Fibroblast of lung (primary cell): ENCODE data around the gene APBA2. TPM values are rescaled to one million over a fixed set of nuclear protein-coding genes. Genes with fewer than 3 reads are reported as not detected.

Source experiments
- DNase-seq, 2 donors: peaks; one replicate each; pipeline versions ENCODE4 v3.0.0 to v3.0.0-alpha.2; 2010; ENCODE audit warnings: low read depth in 2 of 2
- H2AFZ ChIP-seq: 2 replicates; pipeline ENCODE4 v1.5.1; 2012; ENCODE audit warnings: low read length, control low read depth, inconsistent platforms
- H3K27ac ChIP-seq: 2 replicates; pipeline ENCODE4 v1.5.1; 2011; ENCODE audit warnings: low read length, control low read depth; ENCODE audit not compliant: insufficient read depth
- H3K27me3 ChIP-seq: 2 replicates; pipeline ENCODE4 v1.5.1; 2011; ENCODE audit warnings: mild to moderate bottlenecking, low read length; ENCODE audit not compliant: control insufficient read depth, insufficient read depth
- H3K36me3 ChIP-seq: 2 replicates; pipeline ENCODE4 v1.5.1; 2011; ENCODE audit warnings: low read length; ENCODE audit not compliant: control insufficient read depth, insufficient read depth
- H3K4me1 ChIP-seq: 2 replicates; pipeline ENCODE4 v1.5.1; 2011; ENCODE audit warnings: low read length; ENCODE audit not compliant: control insufficient read depth, insufficient read depth; ENCODE audit errors: extremely low read depth
- H3K4me2 ChIP-seq: 2 replicates; pipeline ENCODE4 v1.5.1; 2011; ENCODE audit warnings: low read length, control low read depth; ENCODE audit not compliant: insufficient read depth; ENCODE audit errors: extremely low read depth
- H3K4me3 ChIP-seq, 4 experiments: fragments of 200-600 bp in 1 of 4; sonication (generic) in 1 of 4; replicated peaks in 1 of 4; 2 replicates each; pipeline ENCODE4 v1.5.1; 2011 to 2016; ENCODE audit warnings: low read length in 4 of 4, low read depth in 3 of 4, mild to moderate bottlenecking in 3 of 4, control low read depth in 2 of 4, inconsistent platforms in 1 of 4, mixed read lengths in 1 of 4; ENCODE audit not compliant: insufficient read depth in 1 of 4; ENCODE audit errors: control extremely low read depth in 1 of 4
- H3K79me2 ChIP-seq: 2 replicates; pipeline ENCODE4 v1.5.1; 2012; ENCODE audit warnings: mild to moderate bottlenecking, low read length, inconsistent platforms; ENCODE audit not compliant: control insufficient read depth, insufficient read depth
- H3K9ac ChIP-seq: 2 replicates; pipeline ENCODE4 v1.5.1; 2011; ENCODE audit warnings: mild to moderate bottlenecking, low read length, control low read depth; ENCODE audit not compliant: insufficient read depth
- H3K9me3 ChIP-seq: 2 replicates; pipeline ENCODE4 v1.5.1; 2012; ENCODE audit warnings: low read depth, low read length; ENCODE audit not compliant: control insufficient read depth, insufficient read depth
- H4K20me1 ChIP-seq: 2 replicates; pipeline ENCODE4 v1.5.1; 2011; ENCODE audit warnings: low read length; ENCODE audit not compliant: control insufficient read depth, insufficient read depth; ENCODE audit errors: extremely low read depth
- EZH2 ChIP-seq: IDR thresholded peaks from 2 replicates; pipeline ENCODE4 v1.5.1; 2012; ENCODE audit warnings: low read length, control low read depth, mild to moderate bottlenecking; ENCODE audit errors: missing control alignments
- polyA plus RNA-seq, 2 donors: library from polyadenylated mRNA; depleted of rRNA in 1 of 2; stranded (reverse) in 1 of 2; unstranded in 1 of 2; fragments of >200 nt; gene quantifications; 2 replicates each; pipeline ENCODE4 v1.2.1, GENCODE V29; 2011 to 2012; ENCODE audit warnings: missing spikeins in 1 of 2
- total RNA-seq: library from RNA; depleted of rRNA; stranded (reverse); fragments of >200 nt; gene quantifications from 2 replicates; pipeline ENCODE4 v1.2.1, GENCODE V29; 2014
- TF ChIP-seq, protein P1 (sequence below), 2 donors: IDR thresholded peaks in 1 of 2; conservative IDR thresholded peaks in 1 of 2; 1 replicate in 1 of 2; 2 replicates in 1 of 2; pipeline ENCODE4 v1.5.1; 2011 to 2012; ENCODE audit warnings: low read length in 2 of 2, control low read depth in 1 of 2, inconsistent platforms in 1 of 2, low read depth in 1 of 2, mild to moderate bottlenecking in 1 of 2

APBA2 gene
- total and polyA plus RNA-seq, 2 donors (not counting 1 experiment from before 2014, with no cell fraction given), result 9.5 to 20.3 TPM

DNA sequence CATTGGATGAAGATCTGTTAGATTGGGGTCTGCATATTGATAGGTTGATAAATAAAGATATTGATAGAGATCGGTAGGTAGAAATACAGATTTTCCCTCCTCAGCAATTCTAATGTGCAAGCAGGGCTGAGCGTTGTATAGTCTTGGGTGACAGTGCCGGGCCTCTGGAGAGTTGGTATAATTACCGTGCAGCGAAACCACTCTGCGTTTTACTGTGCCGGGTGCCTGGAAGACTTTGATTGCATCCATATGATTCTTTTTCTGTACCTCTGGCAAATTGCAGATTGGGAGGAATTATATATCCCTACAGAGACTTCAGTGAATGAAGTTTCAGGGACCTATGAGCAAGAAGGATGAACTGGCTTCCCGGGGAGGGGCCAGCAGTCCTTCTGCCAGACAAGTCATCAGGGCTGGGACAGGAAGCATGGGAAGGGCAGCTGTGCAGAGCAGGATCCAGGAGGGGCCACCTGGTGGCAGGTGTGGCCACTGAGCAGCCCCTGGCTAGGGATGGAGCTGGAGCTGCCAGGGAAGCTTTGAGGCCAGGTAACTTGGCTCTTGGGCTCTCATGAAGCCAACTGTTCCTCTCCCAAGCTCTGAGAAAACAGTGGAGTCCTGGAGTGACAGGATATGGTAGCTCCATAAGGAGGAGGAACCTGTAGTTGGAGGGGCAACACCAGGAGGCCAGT lies 132.5 kb downstream of the APBA2 start:
- Histone ChIP-seq H3K27ac (no peak overlapping the region), H2AFZ (no peak overlapping the region), H3K79me2 (no peaks in the 10 kb centered on the region), H3K27me3 (no peaks in the 10 kb centered on the region), H3K4me1 (no peaks in the 10 kb centered on the region), H4K20me1 (no peaks in the 10 kb centered on the region), H3K9ac (no peak overlapping the region), H3K36me3 (no peaks in the 10 kb centered on the region), H3K9me3 (no peaks in the 10 kb centered on the region), H3K4me3 (no peak overlapping the region), H3K4me2 (no peak overlapping the region)
- TF ChIP-seq EZH2, result no peak
- TF ChIP-seq, protein P1, sequence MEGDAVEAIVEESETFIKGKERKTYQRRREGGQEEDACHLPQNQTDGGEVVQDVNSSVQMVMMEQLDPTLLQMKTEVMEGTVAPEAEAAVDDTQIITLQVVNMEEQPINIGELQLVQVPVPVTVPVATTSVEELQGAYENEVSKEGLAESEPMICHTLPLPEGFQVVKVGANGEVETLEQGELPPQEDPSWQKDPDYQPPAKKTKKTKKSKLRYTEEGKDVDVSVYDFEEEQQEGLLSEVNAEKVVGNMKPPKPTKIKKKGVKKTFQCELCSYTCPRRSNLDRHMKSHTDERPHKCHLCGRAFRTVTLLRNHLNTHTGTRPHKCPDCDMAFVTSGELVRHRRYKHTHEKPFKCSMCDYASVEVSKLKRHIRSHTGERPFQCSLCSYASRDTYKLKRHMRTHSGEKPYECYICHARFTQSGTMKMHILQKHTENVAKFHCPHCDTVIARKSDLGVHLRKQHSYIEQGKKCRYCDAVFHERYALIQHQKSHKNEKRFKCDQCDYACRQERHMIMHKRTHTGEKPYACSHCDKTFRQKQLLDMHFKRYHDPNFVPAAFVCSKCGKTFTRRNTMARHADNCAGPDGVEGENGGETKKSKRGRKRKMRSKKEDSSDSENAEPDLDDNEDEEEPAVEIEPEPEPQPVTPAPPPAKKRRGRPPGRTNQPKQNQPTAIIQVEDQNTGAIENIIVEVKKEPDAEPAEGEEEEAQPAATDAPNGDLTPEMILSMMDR (conservative IDR thresholded peaks at IDR 0.05 in 1 of 2, IDR thresholded peaks at IDR 0.05 in 1 of 2; ENCODE audit: low read depth in 1 of 2, low read length in 2 of 2), result no peak
- no peak for DNase-seq

DNA sequence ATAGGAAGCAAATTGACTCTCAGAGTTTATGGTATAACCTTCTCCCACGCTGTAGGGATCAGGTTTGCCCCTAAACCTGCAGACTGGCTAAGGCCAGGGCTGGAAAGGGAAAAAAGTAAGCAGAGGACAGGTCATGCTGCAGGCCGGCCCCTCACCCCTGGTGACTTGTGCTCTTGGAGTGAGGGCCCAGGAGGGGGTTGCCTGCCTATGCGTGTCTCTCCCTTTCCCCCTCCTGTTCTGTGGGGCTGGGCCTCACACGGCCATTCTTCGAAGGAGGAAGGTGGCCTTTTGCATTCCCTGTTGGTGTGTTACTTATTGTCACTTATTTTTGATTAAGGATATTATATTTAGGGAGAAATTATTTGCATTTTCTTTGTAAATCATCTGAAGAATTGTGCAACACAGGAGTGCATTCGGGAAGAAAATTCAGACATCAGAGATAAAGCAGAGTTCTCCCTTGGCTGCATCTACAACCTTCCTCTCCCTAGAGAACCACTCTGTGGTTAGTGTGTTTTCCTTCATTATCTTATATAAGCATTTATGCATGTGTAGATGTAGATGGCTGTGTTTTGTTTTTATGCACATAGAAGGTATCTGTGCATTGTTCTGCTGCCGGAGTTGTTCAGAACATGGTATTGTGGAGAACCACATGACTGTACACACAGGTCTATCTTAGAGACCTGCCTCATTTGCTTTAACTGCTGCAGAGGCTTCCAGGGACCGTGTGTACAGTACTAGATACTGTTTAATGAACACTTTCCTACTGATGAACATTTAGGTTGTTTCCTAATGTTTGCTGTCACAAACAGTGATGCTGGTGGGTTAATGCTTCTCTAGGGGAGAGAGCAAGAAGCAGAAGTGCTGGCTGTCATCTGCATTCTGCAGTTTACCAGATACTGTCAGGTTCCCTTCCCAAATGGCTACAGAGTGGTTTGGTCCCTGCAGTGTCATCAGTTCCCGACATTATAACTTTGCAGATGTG lies 133.5 kb downstream of the APBA2 start:
- Histone ChIP-seq H3K4me1 (no peaks in the 10 kb centered on the region), H3K27me3 (no peaks in the 10 kb centered on the region), H2AFZ (no peak overlapping the region), H3K36me3 (no peaks in the 10 kb centered on the region), H3K79me2 (no peaks in the 10 kb centered on the region), H4K20me1 (no peaks in the 10 kb centered on the region), H3K9ac (no peak overlapping the region), H3K4me3 (no peak overlapping the region), H3K27ac (no peak overlapping the region), H3K9me3 (no peaks in the 10 kb centered on the region), H3K4me2 (no peak overlapping the region)
- DNase-seq, result no peak
- no peak for TF ChIP-seq EZH2
- TF ChIP-seq, protein P1 (conservative IDR thresholded peaks at IDR 0.05 in 1 of 2, IDR thresholded peaks at IDR 0.05 in 1 of 2; ENCODE audit: low read depth in 1 of 2, low read length in 2 of 2), result no peak

DNA sequence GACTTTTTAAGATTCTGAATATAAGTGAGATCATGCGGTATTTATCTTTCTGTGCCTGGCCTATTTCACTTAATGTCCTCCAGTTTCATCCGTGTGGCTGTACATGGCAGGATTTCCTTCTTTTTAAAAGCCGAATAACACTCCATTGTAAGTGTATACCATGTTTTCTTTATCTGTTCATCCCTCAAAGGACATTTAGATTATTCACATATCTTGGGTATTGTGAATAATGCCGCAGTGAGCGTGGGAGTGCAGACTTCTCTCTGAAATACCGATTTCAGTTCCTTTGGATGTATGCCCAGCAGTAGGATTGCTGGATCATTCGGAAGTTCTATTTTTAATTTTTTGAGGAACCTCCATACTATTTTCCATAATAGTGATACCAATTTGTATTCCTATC lies 136.1 kb downstream of the APBA2 start:
- H3K4me3 ChIP-seq, result no peak overlapping the region
- DNase-seq, result peak in 1 of 2 donors; percentile 91
- no peaks in the 10 kb centered on the region for H4K20me1 ChIP-seq
- no peaks in the 10 kb centered on the region for H3K36me3 ChIP-seq
- TF ChIP-seq, protein P1 (conservative IDR thresholded peaks at IDR 0.05 in 1 of 2, IDR thresholded peaks at IDR 0.05 in 1 of 2; ENCODE audit: low read depth in 1 of 2, low read length in 2 of 2), result no peak
- TF ChIP-seq EZH2, result no peak
- no peak overlapping the region for H3K4me2 ChIP-seq
- H3K4me1 ChIP-seq, result no peaks in the 10 kb centered on the region
- no peak overlapping the region for H3K27ac ChIP-seq
- no peak overlapping the region for H3K9ac ChIP-seq
- H2AFZ ChIP-seq, result no peak overlapping the region
- no peaks in the 10 kb centered on the region for H3K27me3 ChIP-seq
- H3K9me3 ChIP-seq, result no peaks in the 10 kb centered on the region
- H3K79me2 ChIP-seq, result no peaks in the 10 kb centered on the region
